Neural cell (in vitro differentiated cells): ENCODE results near the gene KCTD16. TPM values are rescaled to one million over a fixed set of nuclear protein-coding genes. Genes with fewer than 3 reads are reported as not detected.

Experiments
- H2AFZ ChIP-seq: fragments of 200-600, 300-800 bp; sonication (generic), shearing (Covaris generic); 2 replicates; pipeline ENCODE4 v1.6.0; 2014; ENCODE audit warnings: low read depth, mild to moderate bottlenecking, antibody characterized with exemption, low read length, moderate library complexity
- H3F3A ChIP-seq: fragments of 200-600 bp; shearing (Covaris generic); 2 replicates; pipeline ENCODE4 v1.6.1; 2016; ENCODE audit warnings: mild to moderate bottlenecking, moderate library complexity, mixed read lengths, antibody characterized with exemption, low read length; ENCODE audit not compliant: insufficient read depth, poor library complexity, severe bottlenecking
- H3K27ac ChIP-seq: fragments of 200-600, 300-800 bp; sonication (generic), shearing (Covaris generic); 2 replicates; pipeline ENCODE4 v1.5.1; 2014; ENCODE audit warnings: mild to moderate bottlenecking, low read length, moderate library complexity
- H3K27me3 ChIP-seq: fragments of 300-800, 200-600 bp; sonication (generic), shearing (Covaris generic); 2 replicates; pipeline ENCODE4 v1.6.0; 2014; ENCODE audit warnings: mild to moderate bottlenecking, low read depth, low read length, moderate library complexity; ENCODE audit not compliant: insufficient read depth
- H3K36me3 ChIP-seq: fragments of 300-800, 200-600 bp; sonication (generic), shearing (Covaris generic); 2 replicates; pipeline ENCODE4 v1.5.1; 2014; ENCODE audit warnings: mild to moderate bottlenecking, antibody characterized with exemption, low read length, moderate library complexity; ENCODE audit not compliant: insufficient read depth
- H3K4me2 ChIP-seq: fragments of 300-800, 200-600 bp; sonication (generic), shearing (Covaris generic); 2 replicates; pipeline ENCODE4 v1.6.0; 2014; ENCODE audit warnings: mild to moderate bottlenecking, low read length
- H3K4me3 ChIP-seq: fragments of 300-800, 200-600 bp; sonication (generic), shearing (Covaris generic); 2 replicates; pipeline ENCODE4 v1.5.1; 2014; ENCODE audit warnings: mild to moderate bottlenecking, low read length, moderate library complexity
- H3K79me2 ChIP-seq: fragments of 200-600 bp; shearing (Covaris generic); replicated peaks from 2 replicates; pipeline ENCODE4 v1.6.0; 2014; ENCODE audit warnings: mild to moderate bottlenecking, low read length, moderate library complexity; ENCODE audit not compliant: insufficient read depth
- H3K9ac ChIP-seq: fragments of 300-800, 200-600 bp; sonication (generic), shearing (Covaris generic); 2 replicates; pipeline ENCODE4 v1.6.1; 2016; ENCODE audit warnings: mild to moderate bottlenecking, low read length, mixed read lengths
- H3K9me2 ChIP-seq: fragments of 200-600 bp; shearing (Covaris generic); 2 replicates; pipeline ENCODE4 v1.6.1; 2016; ENCODE audit warnings: mild to moderate bottlenecking, low read length, mixed read lengths; ENCODE audit not compliant: insufficient read depth
- H3K9me3 ChIP-seq: fragments of 200-600, 300-800 bp; sonication (generic), shearing (Covaris generic); 2 replicates; pipeline ENCODE4 v1.6.1; 2016; ENCODE audit warnings: mild to moderate bottlenecking, mixed run types, low read length, moderate library complexity, mixed read lengths
- H4K20me1 ChIP-seq: fragments of 200-600 bp; shearing (Covaris generic); 2 replicates; pipeline ENCODE4 v1.6.1; 2016; ENCODE audit warnings: mild to moderate bottlenecking, mixed run types; ENCODE audit not compliant: insufficient read depth
- CTCF ChIP-seq: fragments of 450-650 bp; IDR thresholded peaks from 2 replicates; pipeline ENCODE4 v1.5.1; 2014; ENCODE audit warnings: antibody characterized with exemption, mild to moderate bottlenecking, moderate library complexity; ENCODE audit not compliant: poor library complexity, severe bottlenecking
- EP300 ChIP-seq: fragments of 450-650 bp; conservative IDR thresholded peaks from 2 replicates; pipeline ENCODE4 v1.6.1; 2014; ENCODE audit warnings: antibody characterized with exemption, mild to moderate bottlenecking, moderate library complexity; ENCODE audit not compliant: poor library complexity, severe bottlenecking
- EZH2 ChIP-seq: fragments of 200-600, 300-800 bp; shearing (Covaris generic), sonication (generic); IDR thresholded peaks from 2 replicates; pipeline ENCODE4 v1.6.1; 2014; ENCODE audit warnings: antibody characterized with exemption, low read length, borderline replicate concordance, mild to moderate bottlenecking; ENCODE audit not compliant: insufficient read depth, poor library complexity, severe bottlenecking
- MXI1 ChIP-seq: fragments of 450-650 bp; conservative IDR thresholded peaks from 2 replicates; pipeline ENCODE4 v1.6.1; 2014; ENCODE audit warnings: antibody characterized with exemption, mild to moderate bottlenecking; ENCODE audit not compliant: poor library complexity, severe bottlenecking
- POLR2AphosphoS5 ChIP-seq: IDR thresholded peaks from 2 replicates; pipeline ENCODE4 v1.6.1; 2012
- RAD21 ChIP-seq: fragments of 450-650 bp; conservative IDR thresholded peaks from 2 replicates; pipeline ENCODE4 v1.6.1; 2014; ENCODE audit warnings: antibody characterized with exemption, mild to moderate bottlenecking, moderate library complexity
- REST ChIP-seq: IDR thresholded peaks from 2 replicates; pipeline ENCODE4 v1.6.1; 2012; ENCODE audit warnings: borderline replicate concordance
- SMC3 ChIP-seq: fragments of 450-650 bp; conservative IDR thresholded peaks from 2 replicates; pipeline ENCODE4 v1.6.1; 2014; ENCODE audit warnings: antibody characterized with exemption, mild to moderate bottlenecking, moderate library complexity; ENCODE audit not compliant: poor library complexity
- TAF1 ChIP-seq: IDR thresholded peaks from 2 replicates; pipeline ENCODE4 v1.6.1; 2012; ENCODE audit warnings: low read depth
- polyA plus RNA-seq: library from polyadenylated mRNA; depleted of rRNA; stranded (reverse); fragments of >200 nt; gene quantifications from 2 replicates; pipeline ENCODE4 v1.2.3, GENCODE V29; 2014

Gene KCTD16
- polyA plus RNA-seq, 1 donor from 2014 or later: 7.1 TPM

DNA sequence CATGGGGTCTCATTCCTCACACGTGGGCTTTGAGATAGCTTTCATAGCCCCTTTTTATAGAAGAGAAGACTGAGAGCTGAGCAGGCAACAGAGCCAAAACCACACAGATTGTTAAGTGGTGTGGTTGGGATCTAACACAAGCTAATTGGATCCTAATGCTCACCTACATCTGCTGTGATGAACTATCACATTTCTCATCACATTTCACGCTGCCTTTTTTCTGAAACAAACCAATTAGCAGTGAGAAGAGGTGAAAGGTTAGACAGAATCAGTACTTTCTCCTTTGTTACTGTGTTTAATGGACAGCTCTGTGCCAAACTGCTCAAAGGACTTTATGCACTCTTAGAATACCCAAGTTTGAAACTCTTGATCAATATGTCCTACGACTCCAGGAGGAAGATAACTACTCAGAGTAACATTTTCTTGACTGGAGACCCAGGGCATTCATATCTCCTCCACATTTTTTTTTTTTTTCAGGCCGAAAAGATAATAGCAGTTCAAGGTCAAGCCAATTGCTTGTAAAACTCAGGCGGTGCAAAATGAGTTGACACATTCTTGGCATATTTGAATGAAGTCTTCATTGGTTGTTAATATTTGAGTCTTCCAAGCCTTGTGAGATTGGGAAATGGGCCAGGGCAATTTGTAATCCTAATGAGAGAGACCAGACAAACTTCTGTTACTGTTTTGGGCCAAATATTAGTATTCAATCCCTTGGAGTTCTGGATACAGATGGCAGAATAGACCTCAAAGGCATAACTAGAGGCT, 138.4 kb downstream of the KCTD16 start:
- Histone ChIP-seq H3K9me2 (no peaks in the 10 kb centered on the region), H3K9me3 (no peaks in the 10 kb centered on the region), H3K36me3 (no peaks in the 10 kb centered on the region), H3K79me2 (no peaks in the 10 kb centered on the region), H4K20me1 (no peaks in the 10 kb centered on the region), H3K4me3 (no peak overlapping the region), H3K27ac (no peak overlapping the region), H3K4me2 (no peak overlapping the region), H3K27me3 (no peaks in the 10 kb centered on the region), H3F3A (no peaks in the 10 kb centered on the region), H3K9ac (no peak overlapping the region), H2AFZ (no peak overlapping the region)
- TF ChIP-seq POLR2AphosphoS5 (no peak), RAD21 (no peak), SMC3 (no peak), CTCF (no peak), REST (no peak), EZH2 (no peak)

- Histone ChIP-seq H3F3A (no peaks in the 10 kb centered on the region), H4K20me1 (no peaks in the 10 kb centered on the region), H3K9ac (no peak overlapping the region), H3K9me3 (no peaks in the 10 kb centered on the region), H3K27me3 (no peaks in the 10 kb centered on the region), H3K4me3 (no peak overlapping the region), H3K9me2 (no peaks in the 10 kb centered on the region), H3K27ac (no peak overlapping the region), H3K4me2 (no peak overlapping the region), H3K36me3 (no peaks in the 10 kb centered on the region), H2AFZ (no peak overlapping the region), H3K79me2 (no peaks in the 10 kb centered on the region)
- TF ChIP-seq MXI1 (no peak), REST (no peak), POLR2AphosphoS5 (no peak), SMC3 (no peak), EP300 (no peak), TAF1 (no peak), EZH2 (no peak), CTCF (no peak), RAD21 (no peak)
Measured at GRCh38 chr5:144310621-144311020, 139.9 kb downstream of the KCTD16 start.
